Esophagus squamous epithelium (tissue), 5 donors: Measurements from ENCODE around the gene PTPRM. TPM values are rescaled to one million over a fixed set of nuclear protein-coding genes. Genes with fewer than 3 reads are reported as not detected.

ENCODE experiments used
- DNase-seq: peaks from one replicate; lab custom pipeline; 2025; lab: John Stamatoyannopoulos, UW
- H3K27ac ChIP-seq, 4 donors: fragments of 200-600 bp; sonication (generic); one replicate each; pipeline ENCODE4 v1.5.1; 2016 to 2019; ENCODE audit warnings: mild to moderate bottlenecking in 1 of 4
- H3K27me3 ChIP-seq, 4 donors: fragments of 200-600 bp; sonication (generic); 1 replicate in 3 of 4; 2 replicates in 1 of 4; pipeline versions ENCODE4 v1.5.1 to v1.6.0; 2017 to 2021; ENCODE audit warnings: antibody characterized with exemption in 1 of 4
- H3K36me3 ChIP-seq, 3 donors: fragments of 200-600 bp; sonication (generic); one replicate each; pipeline ENCODE4 v1.5.1; 2016 to 2019
- H3K4me1 ChIP-seq, 3 donors: fragments of 200-600 bp; sonication (generic); one replicate each; pipeline ENCODE4 v1.5.1; 2017 to 2019
- H3K4me3 ChIP-seq, 4 donors: fragments of 200-600 bp; sonication (generic); 1 replicate in 3 of 4; 2 replicates in 1 of 4; pipeline ENCODE4 v1.5.1; 2016 to 2019; ENCODE audit warnings: mild to moderate bottlenecking in 2 of 4, moderate library complexity in 1 of 4
- H3K9me3 ChIP-seq, 3 donors: fragments of 200-600 bp; sonication (generic); one replicate each; pipeline ENCODE4 v1.5.1; 2016 to 2019
- POLR2A ChIP-seq, 4 donors: fragments of 450-650 bp; IDR thresholded peaks; one replicate each; pipeline ENCODE4 v1.6.1; 2017; ENCODE audit warnings: antibody characterized with exemption in 4 of 4, mild to moderate bottlenecking in 4 of 4, moderate library complexity in 3 of 4
- WGBS, 2 donors: methylation state at CpG; one replicate each; pipeline ENCODE4 v1.1.5; 2018; 5-methylcytosine and 5-hydroxymethylcytosine counted together
- intact Hi-C: fragments of 100-400 bp; cut with DNase I; formaldehyde crosslinking; loops from one replicate; pipeline ENCODE4 v1.15.0; 2022
- total RNA-seq, 4 donors: library from RNA; depleted of rRNA; stranded (reverse); fragments of >200 nt; gene quantifications; one replicate each; pipeline ENCODE4 v1.1.0, GENCODE V29; 2016
- TF ChIP-seq, protein P1 (sequence below), 6 experiments: fragments of 450-650 bp in 4 of 6; fragments of 200-600 bp in 2 of 6; sonication (generic) in 2 of 6; IDR thresholded peaks; one replicate each; pipeline ENCODE4 v1.5.1; 2016 to 2019; ENCODE audit warnings: antibody characterized with exemption in 6 of 6, mild to moderate bottlenecking in 4 of 6, moderate library complexity in 4 of 6
- donor health status: DM: yes; HTN: yes; CAD: no.

Gene PTPRM
- total RNA-seq, 4 donors from 2014 or later, result 6.5 to 38.7 (median 11.1) TPM

GRCh38 chr18:7686278-7686677 is 119.2 kb downstream of the PTPRM start:
- Histone ChIP-seq H3K27me3 (no peaks in the 10 kb centered on the region), H3K36me3 (no peaks in the 10 kb centered on the region), H3K9me3 (no peaks in the 10 kb centered on the region), H3K27ac (no peak overlapping the region), H3K4me3 (no peak overlapping the region), H3K4me1 (no peaks in the 10 kb centered on the region)
- 33 to 56% methylated on average over 1 of the region's 1 CpG for WGBS, 2 donors
- intact Hi-C loops, result no loop called here
- DNase-seq, result no peak
- no peak for TF ChIP-seq POLR2A (IDR thresholded peaks at IDR 0.05)
- TF ChIP-seq, protein P1, sequence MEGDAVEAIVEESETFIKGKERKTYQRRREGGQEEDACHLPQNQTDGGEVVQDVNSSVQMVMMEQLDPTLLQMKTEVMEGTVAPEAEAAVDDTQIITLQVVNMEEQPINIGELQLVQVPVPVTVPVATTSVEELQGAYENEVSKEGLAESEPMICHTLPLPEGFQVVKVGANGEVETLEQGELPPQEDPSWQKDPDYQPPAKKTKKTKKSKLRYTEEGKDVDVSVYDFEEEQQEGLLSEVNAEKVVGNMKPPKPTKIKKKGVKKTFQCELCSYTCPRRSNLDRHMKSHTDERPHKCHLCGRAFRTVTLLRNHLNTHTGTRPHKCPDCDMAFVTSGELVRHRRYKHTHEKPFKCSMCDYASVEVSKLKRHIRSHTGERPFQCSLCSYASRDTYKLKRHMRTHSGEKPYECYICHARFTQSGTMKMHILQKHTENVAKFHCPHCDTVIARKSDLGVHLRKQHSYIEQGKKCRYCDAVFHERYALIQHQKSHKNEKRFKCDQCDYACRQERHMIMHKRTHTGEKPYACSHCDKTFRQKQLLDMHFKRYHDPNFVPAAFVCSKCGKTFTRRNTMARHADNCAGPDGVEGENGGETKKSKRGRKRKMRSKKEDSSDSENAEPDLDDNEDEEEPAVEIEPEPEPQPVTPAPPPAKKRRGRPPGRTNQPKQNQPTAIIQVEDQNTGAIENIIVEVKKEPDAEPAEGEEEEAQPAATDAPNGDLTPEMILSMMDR (IDR thresholded peaks at IDR 0.05), result no peak

DNA sequence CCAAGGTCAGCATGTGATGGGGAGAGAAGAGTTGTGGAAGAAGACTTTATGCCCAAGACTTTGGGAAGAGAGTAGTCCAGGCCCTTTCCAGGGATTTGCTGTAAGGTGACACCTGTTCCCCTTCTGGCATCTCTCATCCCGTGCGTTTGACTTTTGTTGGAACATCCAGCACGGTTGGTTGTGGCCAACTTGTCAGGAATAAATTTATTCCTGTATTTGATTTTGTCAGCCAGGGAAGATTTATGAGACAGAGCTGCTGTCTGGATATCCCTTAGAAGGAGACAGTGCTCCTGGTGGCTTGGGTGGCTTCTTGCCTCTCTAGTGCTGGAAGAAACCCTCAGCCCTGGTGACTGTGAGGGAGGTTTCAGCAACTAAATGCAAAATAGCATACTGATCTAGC is 121.5 kb downstream of the PTPRM start:
- TF ChIP-seq, protein P1 (IDR thresholded peaks at IDR 0.05), result no peak
- no peak for TF ChIP-seq POLR2A (IDR thresholded peaks at IDR 0.05)
- no peak overlapping the region for H3K27ac ChIP-seq
- intact Hi-C loops, result no loop called here
- WGBS, 2 donors, result 83 to 96% methylated on average over 3 of the region's 3 CpGs
- no peaks in the 10 kb centered on the region for H3K4me1 ChIP-seq
- no peaks in the 10 kb centered on the region for H3K9me3 ChIP-seq
- no peaks in the 10 kb centered on the region for H3K36me3 ChIP-seq
- H3K4me3 ChIP-seq, result no peak overlapping the region
- DNase-seq, result no peak
- H3K27me3 ChIP-seq, result no peaks in the 10 kb centered on the region

DNA sequence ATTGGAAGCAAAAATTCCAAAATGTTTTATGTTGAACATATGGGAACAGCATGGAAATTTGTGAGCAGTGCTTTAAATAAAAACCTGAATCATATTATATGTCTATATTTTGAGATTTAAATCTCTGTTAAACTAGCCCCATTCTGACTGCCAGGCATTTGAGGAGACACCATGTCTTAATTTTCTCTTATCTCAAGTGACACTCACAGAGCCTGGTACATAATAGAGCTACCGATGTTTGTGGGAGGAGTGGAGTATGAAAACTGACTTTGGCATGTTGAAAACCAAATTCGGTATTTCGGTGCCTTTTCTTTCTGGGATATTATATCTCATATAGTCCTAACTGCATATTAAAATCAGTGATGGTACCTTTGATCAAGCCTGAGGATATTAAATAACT is 124.1 kb downstream of the PTPRM start:
- Histone ChIP-seq H3K9me3 (no peaks in the 10 kb centered on the region), H3K27me3 (no peaks in the 10 kb centered on the region), H3K27ac (no peak overlapping the region), H3K4me1 (no peaks in the 10 kb centered on the region), H3K4me3 (no peak overlapping the region), H3K36me3 (no peaks in the 10 kb centered on the region)
- TF ChIP-seq POLR2A (IDR thresholded peaks at IDR 0.05), result no peak
- TF ChIP-seq, protein P1 (IDR thresholded peaks at IDR 0.05), result no peak
- WGBS, 2 donors, result 93 to 95% methylated on average over 3 of the region's 3 CpGs
- no peak for DNase-seq
- intact Hi-C loops, result no loop called here

DNA sequence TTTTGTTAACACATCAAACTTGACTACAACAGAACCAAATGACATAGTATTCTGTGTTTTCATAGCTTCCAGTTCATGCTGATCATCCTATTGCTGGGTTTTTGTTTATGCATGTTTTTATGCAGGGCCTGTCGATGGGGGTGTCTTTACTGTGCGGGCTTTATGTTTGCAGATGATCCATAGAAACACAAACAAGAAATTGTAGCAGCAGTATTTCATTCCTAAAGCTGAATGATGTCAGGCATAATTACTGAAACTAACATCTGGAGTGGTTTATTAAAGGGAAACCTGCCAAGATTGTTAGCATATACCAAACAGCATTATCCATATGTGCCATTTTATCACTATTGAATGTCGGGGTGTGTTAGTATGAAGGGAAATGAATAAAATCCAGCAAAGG is 129.7 kb downstream of the PTPRM start:
- no peak for DNase-seq
- intact Hi-C loops, result no loop called here
- H3K4me3 ChIP-seq, result no peak overlapping the region
- no peak overlapping the region for H3K27ac ChIP-seq
- H3K36me3 ChIP-seq, result no peaks in the 10 kb centered on the region
- 74% methylated on average over 3 of the region's 3 CpGs for WGBS, 2 donors
- H3K9me3 ChIP-seq, result no peaks in the 10 kb centered on the region
- no peaks in the 10 kb centered on the region for H3K4me1 ChIP-seq
- H3K27me3 ChIP-seq, result no peaks in the 10 kb centered on the region
- no peak for TF ChIP-seq POLR2A (IDR thresholded peaks at IDR 0.05)
- TF ChIP-seq, protein P1 (IDR thresholded peaks at IDR 0.05), result no peak

DNA sequence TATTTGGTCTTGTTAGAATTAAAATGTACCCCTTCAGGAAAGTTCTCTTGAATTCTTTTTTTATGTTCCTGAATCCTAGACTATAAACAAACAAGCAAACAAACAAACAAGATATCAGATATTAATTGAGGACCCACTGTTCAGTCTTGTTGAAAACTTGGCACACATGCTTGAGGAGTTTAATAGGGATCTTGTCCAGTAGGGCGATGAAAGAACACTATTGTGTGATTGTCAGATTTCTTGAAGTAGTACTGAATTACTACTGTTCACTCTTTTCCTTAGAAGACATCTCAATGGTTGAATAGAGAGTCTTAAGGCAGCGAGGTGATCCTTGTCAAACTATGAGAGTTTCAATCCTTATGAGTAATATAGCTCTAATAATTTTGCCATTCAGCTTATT is 130.2 kb downstream of the PTPRM start:
- Histone ChIP-seq H3K4me3 (no peak overlapping the region), H3K4me1 (no peaks in the 10 kb centered on the region), H3K36me3 (no peaks in the 10 kb centered on the region), H3K9me3 (no peaks in the 10 kb centered on the region), H3K27ac (no peak overlapping the region), H3K27me3 (no peaks in the 10 kb centered on the region)
- DNase-seq, result no peak
- no peak for TF ChIP-seq POLR2A (IDR thresholded peaks at IDR 0.05)
- intact Hi-C loops, result no loop called here
- WGBS, 2 donors, result 71 to 74% methylated on average over 2 of the region's 2 CpGs

DNA sequence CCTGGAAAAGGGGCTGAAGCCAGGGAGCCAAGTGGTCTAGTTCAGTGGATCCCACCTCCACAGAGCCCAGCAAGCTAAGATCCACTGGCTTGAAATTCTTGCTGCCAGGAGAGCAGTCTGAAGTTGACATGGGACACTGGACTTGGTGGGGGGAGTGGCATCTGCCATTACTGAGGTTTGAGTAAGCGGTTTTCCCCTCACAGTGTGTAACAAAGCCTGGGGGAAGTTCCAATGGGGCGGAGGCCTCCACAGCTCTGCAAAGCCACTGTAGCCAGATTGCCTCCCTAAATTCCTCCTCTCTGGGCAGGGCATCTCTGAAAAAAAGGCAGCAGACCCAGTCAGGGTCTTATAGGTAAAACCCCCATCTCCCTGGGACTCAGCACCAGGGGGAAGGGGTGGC is 144.4 kb downstream of the PTPRM start:
- TF ChIP-seq, protein P1 (IDR thresholded peaks at IDR 0.05), result no peak
- TF ChIP-seq POLR2A (IDR thresholded peaks at IDR 0.05), result no peak
- Histone ChIP-seq H3K9me3 (peaks cover 0 to 3% (median 0%) of the 10 kb centered on the region in 3 donors), H3K27ac (no peak overlapping the region), H3K27me3 (no peaks in the 10 kb centered on the region), H3K4me1 (no peaks in the 10 kb centered on the region), H3K4me3 (no peak overlapping the region), H3K36me3 (no peaks in the 10 kb centered on the region)
- intact Hi-C loops, result no loop called here
- WGBS, 2 donors, result no CpG with 5 or more reads among the region's 2 CpGs
- no peak for DNase-seq
